OCI-LY7 (cell line): Measurements from ENCODE around the gene RNF223. TPM values are rescaled to one million over a fixed set of nuclear protein-coding genes. Genes with fewer than 3 reads are reported as not detected.

Experiments used
- BruUV-seq: library from RNA; stranded (reverse); fragments of 400-500 nt; replicated peaks from 2 replicates; lab custom pipeline; 2021; lab: Mats Ljungman, UMichigan
- CTCF ChIA-PET: fragments of 300-600 bp; sonication (Branson Sonifier 250); formaldehyde crosslinking; loops from one replicate; lab custom pipeline; 2022; ENCODE audit warnings: antibody characterized with exemption; ENCODE audit not compliant: unreplicated experiment; lab: Charles Lee
- POLR2A ChIA-PET: fragments of 300-600 bp; sonication (Branson Sonifier 250); formaldehyde crosslinking; loops from one replicate; lab custom pipeline; 2022; ENCODE audit warnings: antibody characterized with exemption; lab: Charles Lee
- DNase-seq: peaks from one replicate; pipeline ENCODE4 v3.0.0-alpha.2; 2015; ENCODE audit warnings: low spot score
- H2AFZ ChIP-seq: fragments of 200-600 bp; sonication (generic), shearing (Covaris generic); 2 replicates; pipeline ENCODE4 v1.6.1; 2014; ENCODE audit warnings: mild to moderate bottlenecking, antibody characterized with exemption, low read length, moderate library complexity
- H3K27ac ChIP-seq: fragments of 200-600 bp; sonication (generic); 2 replicates; pipeline ENCODE4 v1.5.1; 2014; ENCODE audit warnings: mixed run types, low read depth, mild to moderate bottlenecking, moderate library complexity, low read length, inconsistent platforms; ENCODE audit not compliant: poor library complexity, severe bottlenecking
- H3K36me3 ChIP-seq: fragments of 200-600 bp; sonication (generic); 2 replicates; pipeline ENCODE4 v1.6.1; 2014; ENCODE audit warnings: mild to moderate bottlenecking, antibody characterized with exemption, low read length, moderate library complexity, mixed read lengths; ENCODE audit not compliant: insufficient read depth
- H3K4me1 ChIP-seq: fragments of 200-600 bp; sonication (generic); 2 replicates; pipeline ENCODE4 v1.5.1; 2014; ENCODE audit warnings: mild to moderate bottlenecking, low read length; ENCODE audit not compliant: insufficient read depth, poor library complexity, severe bottlenecking
- H3K4me2 ChIP-seq: fragments of 200-600 bp; sonication (generic); 2 replicates; pipeline ENCODE4 v1.6.1; 2014; ENCODE audit warnings: mild to moderate bottlenecking, low read length
- H3K4me3 ChIP-seq: fragments of 200-600 bp; sonication (generic); 2 replicates; pipeline ENCODE4 v1.5.1; 2014; ENCODE audit warnings: mild to moderate bottlenecking, low read depth, low read length; ENCODE audit not compliant: poor library complexity, severe bottlenecking
- H3K79me2 ChIP-seq: fragments of 200-600 bp; sonication (generic); 2 replicates; pipeline ENCODE4 v1.6.1; 2016; ENCODE audit warnings: low read depth, mild to moderate bottlenecking, low read length, moderate library complexity, mixed read lengths; ENCODE audit not compliant: insufficient read depth
- H3K9me2 ChIP-seq: fragments of 200-600 bp; sonication (generic); 2 replicates; pipeline ENCODE4 v1.6.1; 2016; ENCODE audit warnings: mild to moderate bottlenecking, low read length, mixed read lengths; ENCODE audit not compliant: insufficient read depth
- H3K9me3 ChIP-seq: fragments of 200-600 bp; sonication (generic); 2 replicates; pipeline ENCODE4 v1.6.1; 2014; ENCODE audit warnings: mild to moderate bottlenecking, mixed run types, low read length, mixed read lengths
- H4K20me1 ChIP-seq: fragments of 200-600 bp; sonication (generic); 2 replicates; pipeline ENCODE4 v1.6.1; 2014; ENCODE audit warnings: mild to moderate bottlenecking, antibody characterized with exemption, low read length, moderate library complexity, mixed read lengths; ENCODE audit not compliant: insufficient read depth
- EZH2phosphoT487 ChIP-seq: fragments of 200-600 bp; sonication (generic); IDR thresholded peaks from 2 replicates; pipeline ENCODE4 v1.6.1; 2018; ENCODE audit warnings: low read depth, borderline replicate concordance, mild to moderate bottlenecking, mixed run types, antibody characterized with exemption, low read length, moderate library complexity, mixed read lengths
- intact Hi-C: fragments of 100-400 bp; cut with micrococcal nuclease; formaldehyde crosslinking; loops from one replicate; pipeline ENCODE4 v1.10.0; 2022; ENCODE audit not compliant: unreplicated experiment
- total RNA-seq, 2 experiments: library from RNA; depleted of rRNA in 1 of 2; stranded (reverse); fragments of >200 nt in 1 of 2; shearing (Covaris generic) in 1 of 2; gene quantifications; 2 replicates each; pipeline ENCODE4 v1.2.3, GENCODE V29; 2014 to 2022
- TF ChIP-seq, protein P1 (sequence below): fragments of 200-600 bp; sonication (generic); conservative IDR thresholded peaks from 2 replicates; pipeline ENCODE4 v1.5.1; 2014; ENCODE audit warnings: mild to moderate bottlenecking, antibody characterized with exemption, low read length, moderate library complexity, mixed read lengths

RNF223 gene
- total RNA-seq, 2 experiments from 2014 or later, result not detected

DNA sequence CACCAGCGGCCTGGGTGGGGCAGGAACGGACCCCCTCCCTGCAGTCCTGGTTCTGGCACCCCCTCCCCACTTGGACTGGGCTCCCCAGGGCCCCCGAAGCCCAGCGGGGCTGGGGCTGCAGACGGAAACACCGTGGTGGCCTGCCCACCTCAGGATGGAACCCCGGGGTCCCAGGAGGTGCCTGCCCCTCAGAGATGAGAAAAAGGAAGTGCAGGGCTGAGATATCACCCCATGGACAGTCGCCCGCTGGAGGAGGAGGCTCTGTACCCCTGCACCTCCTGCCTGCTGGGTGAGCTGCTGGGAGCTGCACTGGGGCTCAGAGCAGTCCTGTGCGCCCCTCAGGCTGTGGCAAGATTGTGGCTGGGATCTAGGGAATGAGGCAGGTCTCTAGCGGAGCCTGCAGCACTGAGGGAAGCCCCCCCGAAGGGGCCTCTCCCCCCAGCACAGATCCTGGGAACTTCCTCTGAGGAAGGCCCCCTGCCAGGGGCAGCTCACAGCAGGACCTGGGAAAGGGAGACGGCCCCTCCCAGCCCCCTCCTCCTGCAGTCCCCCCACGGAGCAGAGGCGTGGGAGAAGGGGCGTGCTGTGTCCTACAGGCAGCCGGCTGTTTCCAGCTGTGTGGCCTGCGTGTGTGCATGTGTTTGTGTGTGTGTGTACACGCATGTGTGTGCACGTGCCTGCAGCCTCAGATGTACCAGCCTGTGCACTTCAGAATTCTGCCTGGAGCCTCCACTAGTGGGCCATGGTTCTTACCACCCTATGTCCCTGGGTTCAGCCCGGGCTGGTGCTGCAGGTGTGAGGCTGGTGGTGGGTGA, 47.3 kb downstream of the RNF223 start:
- H3K27ac ChIP-seq, result no peak overlapping the region
- ChIA-PET CTCF (no interaction called here), POLR2A (no interaction called here)
- no peak for DNase-seq
- TF ChIP-seq EZH2phosphoT487, result no peak
- TF ChIP-seq, protein P1, sequence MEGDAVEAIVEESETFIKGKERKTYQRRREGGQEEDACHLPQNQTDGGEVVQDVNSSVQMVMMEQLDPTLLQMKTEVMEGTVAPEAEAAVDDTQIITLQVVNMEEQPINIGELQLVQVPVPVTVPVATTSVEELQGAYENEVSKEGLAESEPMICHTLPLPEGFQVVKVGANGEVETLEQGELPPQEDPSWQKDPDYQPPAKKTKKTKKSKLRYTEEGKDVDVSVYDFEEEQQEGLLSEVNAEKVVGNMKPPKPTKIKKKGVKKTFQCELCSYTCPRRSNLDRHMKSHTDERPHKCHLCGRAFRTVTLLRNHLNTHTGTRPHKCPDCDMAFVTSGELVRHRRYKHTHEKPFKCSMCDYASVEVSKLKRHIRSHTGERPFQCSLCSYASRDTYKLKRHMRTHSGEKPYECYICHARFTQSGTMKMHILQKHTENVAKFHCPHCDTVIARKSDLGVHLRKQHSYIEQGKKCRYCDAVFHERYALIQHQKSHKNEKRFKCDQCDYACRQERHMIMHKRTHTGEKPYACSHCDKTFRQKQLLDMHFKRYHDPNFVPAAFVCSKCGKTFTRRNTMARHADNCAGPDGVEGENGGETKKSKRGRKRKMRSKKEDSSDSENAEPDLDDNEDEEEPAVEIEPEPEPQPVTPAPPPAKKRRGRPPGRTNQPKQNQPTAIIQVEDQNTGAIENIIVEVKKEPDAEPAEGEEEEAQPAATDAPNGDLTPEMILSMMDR, result no peak
- no TSS peak for BruUV-seq
- H3K79me2 ChIP-seq, result no peaks in the 10 kb centered on the region
- no peaks in the 10 kb centered on the region for H3K9me3 ChIP-seq
- peaks cover 10% of the 10 kb centered on the region for H3K4me1 ChIP-seq
- no peaks in the 10 kb centered on the region for H3K36me3 ChIP-seq
- H3K4me2 ChIP-seq, result no peak overlapping the region
- H3K4me3 ChIP-seq, result no peak overlapping the region
- intact Hi-C loops, result no loop called here
- no peaks in the 10 kb centered on the region for H4K20me1 ChIP-seq
- H3K9me2 ChIP-seq, result no peaks in the 10 kb centered on the region
- H2AFZ ChIP-seq, result no peak overlapping the region

GRCh38 chr1:1025730-1026129, 48.4 kb downstream of the RNF223 start:
- H3K79me2 ChIP-seq, result no peaks in the 10 kb centered on the region
- no peaks in the 10 kb centered on the region for H3K9me2 ChIP-seq
- ChIA-PET CTCF (no interaction called here), POLR2A (no interaction called here)
- H3K27ac ChIP-seq, result no peak overlapping the region
- no peak overlapping the region for H2AFZ ChIP-seq
- H3K4me1 ChIP-seq, result no peaks in the 10 kb centered on the region
- H3K36me3 ChIP-seq, result no peaks in the 10 kb centered on the region
- no peaks in the 10 kb centered on the region for H3K9me3 ChIP-seq
- intact Hi-C loops, result no loop called here
- H3K4me2 ChIP-seq, result no peak overlapping the region
- no peaks in the 10 kb centered on the region for H4K20me1 ChIP-seq
- no peak for DNase-seq
- TF ChIP-seq, protein P1, result no peak
- TF ChIP-seq EZH2phosphoT487, result no peak
- no peak overlapping the region for H3K4me3 ChIP-seq
- no TSS peak for BruUV-seq
